Neural progenitor cell (in vitro differentiated cells): ENCODE results near the gene PSMB7.

ENCODE experiments used
- CTCF ChIP-seq: fragments of 200-600 bp; sonication (generic); IDR thresholded peaks from 2 replicates; pipeline ENCODE4 v1.5.1; 2017; ENCODE audit warnings: antibody characterized with exemption, mild to moderate bottlenecking
- EZH2 ChIP-seq: fragments of 200-600 bp; sonication (generic); IDR thresholded peaks from 2 replicates; pipeline ENCODE4 v1.6.1; 2017; ENCODE audit warnings: antibody characterized with exemption, mild to moderate bottlenecking, moderate library complexity

GRCh38 chr9:124346347-124347163 is 68.7 kb downstream of the PSMB7 start:
- TF ChIP-seq CTCF (no peak), EZH2 (no peak)
